Kidney (tissue), 14 donors: ENCODE data around the gene SPAG7. TPM values are rescaled to one million over a fixed set of nuclear protein-coding genes. Genes with fewer than 3 reads are reported as not detected.
"Not testable (repeated sequence)": the region's sequence is repeated elsewhere in the genome, so short reads cannot be mapped to it uniquely, and the experiment has no call there.

Source experiments
- DNase-seq, 5 donors: peaks; one replicate each; pipeline ENCODE4 v3.0.0-alpha.2; 2013 to 2020
- FAIRE-seq: peaks from 2 replicates; lab custom pipeline; 2012; peaks lifted over from hg19 to GRCh38; lab: Jason Lieb, UNC
- H3K27ac ChIP-seq, 2 donors: one replicate each; pipeline ENCODE4 v1.7.0; 2013; ENCODE audit warnings: low read depth in 2 of 2, low read length in 2 of 2, inconsistent platforms in 1 of 2
- H3K27me3 ChIP-seq: one replicate; pipeline ENCODE4 v1.7.1; 2013; ENCODE audit warnings: low read length, inconsistent platforms; ENCODE audit not compliant: control insufficient read depth, insufficient read depth
- H3K36me3 ChIP-seq, 3 donors: one replicate each; pipeline versions ENCODE4 v1.7.0 to v1.7.1; 2013; ENCODE audit warnings: low read length in 3 of 3, control low read depth in 1 of 3, inconsistent platforms in 1 of 3; ENCODE audit not compliant: insufficient read depth in 3 of 3, control insufficient read depth in 2 of 3
- H3K4me1 ChIP-seq, 3 donors: one replicate each; pipeline versions ENCODE4 v1.7.0 to v1.7.1; 2013; ENCODE audit warnings: low read length in 3 of 3, inconsistent platforms in 1 of 3, low read depth in 1 of 3; ENCODE audit not compliant: control insufficient read depth in 2 of 3, insufficient read depth in 2 of 3
- H3K4me3 ChIP-seq, 3 donors: one replicate each; pipeline versions ENCODE4 v1.7.0 to v1.8.1; 2013; ENCODE audit warnings: low read length in 3 of 3, control low read depth in 1 of 3, inconsistent platforms in 1 of 3
- H3K9ac ChIP-seq, 3 donors: one replicate each; pipeline versions ENCODE4 v1.7.0 to v1.7.1; 2013; ENCODE audit warnings: low read length in 3 of 3, control low read depth in 1 of 3, inconsistent platforms in 1 of 3
- H3K9me3 ChIP-seq, 3 donors: one replicate each; pipeline versions ENCODE4 v1.7.0 to v1.7.1; 2013; ENCODE audit warnings: low read length in 3 of 3, control low read depth in 1 of 3, inconsistent platforms in 1 of 3; ENCODE audit not compliant: control insufficient read depth in 2 of 3, insufficient read depth in 1 of 3
- CTCF ChIP-seq: IDR thresholded peaks from 3 replicates; pipeline ENCODE4 v1.5.1; 2012; ENCODE audit warnings: mild to moderate bottlenecking, moderate library complexity, borderline replicate concordance; ENCODE audit not compliant: insufficient read depth; ENCODE audit errors: extremely low read depth
- intact Hi-C: fragments of 100-400 bp; cut with DNase I; formaldehyde crosslinking; loops from one replicate; pipeline ENCODE4 v1.11.1; 2022
- polyA plus RNA-seq: library from polyadenylated mRNA; stranded (reverse); fragments of 350-450 nt; fragmentation: Illumina TruSeq; extraction: RNeasy Lipid Tissue Mini Kit (QIAGEN cat#74804); gene quantifications from one replicate; pipeline ENCODE4 v1.2.3, GENCODE V29; 2014; ENCODE audit warnings: low read depth, low replicate concordance; ENCODE audit not compliant: insufficient read depth
- total RNA-seq: library from RNA; stranded (reverse); fragmentation: NEBNext Ultra II Directional; extraction: Animal tissue kit (Norgen Biotek cat#: 25700); gene quantifications from one replicate; pipeline ENCODE4 v1.2.1, GENCODE V29; 2021
- donor health status: control.
- donor health status: control.
- donor health status: control.
- donor health status: control.
- donor health status: control.
- donor health status: DM: yes; HTN: yes; CAD: no.
- donor health status: Normal renal cell carcinoma (clear cell type).

The SPAG7 gene
- total and polyA plus RNA-seq, 2 donors from 2014 or later, result 73.6 to 157 TPM

GRCh38 chr17:4920351-4921048 lies 47.1 kb downstream of the SPAG7 start:
- Histone ChIP-seq H3K9ac (no peak overlapping the region), H3K27me3 (no peaks in the 10 kb centered on the region), H3K4me1 (no peaks in the 10 kb centered on the region), H3K27ac (no peak overlapping the region), H3K4me3 (no peak overlapping the region), H3K9me3 (no peaks in the 10 kb centered on the region), H3K36me3 (no peaks in the 10 kb centered on the region)
- TF ChIP-seq CTCF, result no peak
- FAIRE-seq (no peak), DNase-seq (no peak)
- intact Hi-C loops, result no loop called here

- FAIRE-seq, result no peak
- no peak overlapping the region for H3K27ac ChIP-seq
- intact Hi-C loops, result no loop called here
Observed at GRCh38 chr17:4919511-4920047, 48.0 kb downstream of the SPAG7 start.

GRCh38 chr17:4914551-4914950 lies 53.1 kb downstream of the SPAG7 start:
- H3K4me1 ChIP-seq, H3K27me3 ChIP-seq, H3K9me3 ChIP-seq, H3K36me3 ChIP-seq, DNase-seq, H3K4me3 ChIP-seq, FAIRE-seq, intact Hi-C loops, H3K9ac ChIP-seq: not testable (repeated sequence)
- H3K27ac ChIP-seq, result peak overlapping the region in 1 of 2 donors; percentile 52

More at GRCh38 chr17:4919511-4920047, 48.0 kb downstream of the SPAG7 start:
- H3K9me3 ChIP-seq, result no peaks in the 10 kb centered on the region
- DNase-seq, result no peak
- H3K27me3 ChIP-seq, result no peaks in the 10 kb centered on the region
- H3K4me3 ChIP-seq, result no peak overlapping the region
- no peak overlapping the region for H3K9ac ChIP-seq
- H3K4me1 ChIP-seq, result no peaks in the 10 kb centered on the region
- no peak for TF ChIP-seq CTCF
- H3K36me3 ChIP-seq, result no peaks in the 10 kb centered on the region

GRCh38 chr17:4913994-4914393 lies 53.6 kb downstream of the SPAG7 start:
- Histone ChIP-seq H3K27ac (no peak overlapping the region), H3K27me3 (no peaks in the 10 kb centered on the region), H3K9ac (no peak overlapping the region), H3K9me3 (no peaks in the 10 kb centered on the region), H3K36me3 (no peaks in the 10 kb centered on the region), H3K4me3 (no peak overlapping the region), H3K4me1 (peaks cover 0 to 7% (median 5%) of the 10 kb centered on the region in 3 donors)
- intact Hi-C loops, result no loop called here
- peak; percentile 16 for TF ChIP-seq CTCF
- FAIRE-seq, result no peak
- peak in 2 of 5 donors; percentile 46 to 55 for DNase-seq
